ENCODE results near the gene PTGDS.

The PTGDS gene

GRCh38 chr9:136977223-136977622 is at the start of gene PTGDS:
PTGDS (plus strand) TSS chr9:136977504; CDS start chr9:136977579, 75 bp downstream.
- peak; percentile 97 for DNase-seq

GRCh38 chr9:136928591-136928990 is 48.7 kb upstream of the PTGDS start:
- DNase-seq: no peak

DNA sequence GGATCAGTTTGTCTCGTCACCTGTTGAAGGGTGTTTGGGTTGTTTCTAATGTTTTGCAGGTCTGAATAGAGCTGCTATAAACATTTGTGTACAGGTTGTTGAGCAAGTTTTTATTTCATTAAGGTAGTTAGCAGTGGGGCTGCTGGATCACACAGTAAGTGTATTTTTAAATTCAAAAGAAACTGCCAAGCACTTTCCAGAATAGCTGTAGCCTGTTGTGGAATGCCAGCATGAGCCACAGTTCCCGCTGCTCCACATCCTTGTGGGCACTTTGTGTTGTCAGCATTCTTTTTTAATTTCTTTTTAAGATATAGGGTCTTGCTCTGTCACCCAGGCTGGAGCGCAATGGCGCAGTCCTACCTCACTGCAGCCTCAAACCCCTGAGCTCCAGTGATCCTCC is 47.3 kb upstream of the PTGDS start:
- DNase-seq: no peak

GRCh38 chr9:136931611-136932130 is 45.6 kb upstream of the PTGDS start:
- DNase-seq: no peak

GRCh38 chr9:136934277-136934676 is 43.0 kb upstream of the PTGDS start:
- DNase-seq: no peak

GRCh38 chr9:136935651-136936050 is 41.7 kb upstream of the PTGDS start:
- no peak for DNase-seq

DNA sequence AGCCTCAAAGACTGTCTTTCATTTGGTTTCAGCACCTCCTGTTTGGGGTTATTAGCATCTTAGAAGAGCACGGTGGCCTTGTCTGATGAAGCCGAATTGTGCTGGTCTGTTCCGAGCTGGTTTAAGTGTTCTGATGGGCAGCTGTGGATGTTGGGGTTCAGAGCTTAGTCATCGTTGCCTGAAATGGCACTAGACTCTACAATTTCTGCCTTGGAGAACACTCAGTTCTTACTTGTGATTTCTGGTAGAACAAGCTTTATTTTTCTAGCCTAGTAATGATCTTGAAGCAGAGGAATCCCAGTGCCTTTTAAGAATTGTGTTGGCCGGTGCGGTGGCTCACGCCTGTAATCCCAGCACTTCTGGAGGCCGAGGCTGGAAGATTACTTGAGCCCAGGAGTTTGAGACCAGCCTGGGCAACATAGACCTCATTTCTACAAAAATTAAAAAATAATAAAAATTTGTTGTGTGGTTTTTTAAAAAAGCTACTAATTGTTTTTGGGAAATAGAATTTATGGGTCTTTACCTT is 40.6 kb upstream of the PTGDS start:
- peak; percentile 30 for DNase-seq

GRCh38 chr9:136937186-136938001 is 39.9 kb upstream of the PTGDS start:
- no peak for DNase-seq

GRCh38 chr9:136939431-136939995 is 37.8 kb upstream of the PTGDS start:
- no peak for DNase-seq

GRCh38 chr9:136939996-136940525 is 37.2 kb upstream of the PTGDS start:
- peak; percentile 66 for DNase-seq

DNA sequence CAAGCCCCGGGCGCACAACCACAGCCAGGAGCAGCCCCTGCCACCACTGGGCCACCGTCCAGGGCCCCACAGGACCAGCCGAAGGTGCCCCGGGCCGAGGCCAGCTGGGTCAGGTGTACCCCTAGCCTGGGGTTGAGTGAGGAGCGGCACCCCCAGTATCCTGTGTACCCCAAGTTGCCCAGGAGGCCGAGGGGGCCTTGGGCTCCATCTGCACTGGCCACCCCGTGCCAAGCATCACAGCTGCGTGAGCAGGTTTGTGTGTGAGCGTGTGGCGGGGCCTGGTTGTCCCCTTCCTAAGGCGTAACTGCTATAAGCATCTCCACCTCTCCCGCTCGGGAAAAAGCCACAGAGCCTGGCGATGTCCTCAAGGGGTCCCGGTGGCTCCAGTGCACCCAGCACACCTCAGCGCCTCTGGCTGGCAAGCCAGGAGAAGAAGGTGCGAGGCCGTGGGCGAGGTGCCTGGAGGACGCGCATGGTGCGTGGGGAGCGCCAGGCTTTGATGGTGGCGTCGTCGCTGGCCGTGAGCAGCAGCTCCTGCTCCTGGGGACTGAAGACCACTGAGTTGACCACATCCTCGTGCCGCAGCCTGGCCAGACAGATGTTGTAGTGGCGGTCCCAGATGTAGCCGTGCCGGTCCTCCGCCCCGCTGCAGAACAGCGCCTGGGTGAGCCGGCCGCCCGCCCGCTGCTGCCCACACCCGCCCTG is 36.6 kb upstream of the PTGDS start:
- DNase-seq: no peak

GRCh38 chr9:136941231-136942111 is 35.8 kb upstream of the PTGDS start:
- DNase-seq: no peak

GRCh38 chr9:136942112-136942880 is 35.0 kb upstream of the PTGDS start:
- no peak for DNase-seq

- no peak for DNase-seq
These were observed 34.4 kb upstream of the PTGDS start for GRCh38 chr9:136942881-136943230.

GRCh38 chr9:136943291-136944211 is 33.8 kb upstream of the PTGDS start:
- no peak for DNase-seq

DNA sequence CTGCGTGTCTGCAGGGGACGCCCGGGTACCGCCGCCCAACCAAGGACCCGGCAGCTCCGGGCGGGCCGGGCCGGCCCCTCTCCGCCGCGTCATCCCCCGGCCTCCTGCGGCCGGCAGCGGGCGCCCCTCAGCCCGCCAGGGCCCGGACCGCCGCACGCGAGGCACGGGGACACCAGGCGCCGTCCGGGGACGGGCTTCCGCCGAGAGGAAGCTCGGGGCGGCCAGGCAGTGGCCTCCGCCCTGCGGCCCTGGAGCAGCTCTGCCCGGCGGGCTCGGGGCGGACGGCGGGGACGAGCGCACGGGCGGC is 33.1 kb upstream of the PTGDS start:
- no peak for DNase-seq

DNA sequence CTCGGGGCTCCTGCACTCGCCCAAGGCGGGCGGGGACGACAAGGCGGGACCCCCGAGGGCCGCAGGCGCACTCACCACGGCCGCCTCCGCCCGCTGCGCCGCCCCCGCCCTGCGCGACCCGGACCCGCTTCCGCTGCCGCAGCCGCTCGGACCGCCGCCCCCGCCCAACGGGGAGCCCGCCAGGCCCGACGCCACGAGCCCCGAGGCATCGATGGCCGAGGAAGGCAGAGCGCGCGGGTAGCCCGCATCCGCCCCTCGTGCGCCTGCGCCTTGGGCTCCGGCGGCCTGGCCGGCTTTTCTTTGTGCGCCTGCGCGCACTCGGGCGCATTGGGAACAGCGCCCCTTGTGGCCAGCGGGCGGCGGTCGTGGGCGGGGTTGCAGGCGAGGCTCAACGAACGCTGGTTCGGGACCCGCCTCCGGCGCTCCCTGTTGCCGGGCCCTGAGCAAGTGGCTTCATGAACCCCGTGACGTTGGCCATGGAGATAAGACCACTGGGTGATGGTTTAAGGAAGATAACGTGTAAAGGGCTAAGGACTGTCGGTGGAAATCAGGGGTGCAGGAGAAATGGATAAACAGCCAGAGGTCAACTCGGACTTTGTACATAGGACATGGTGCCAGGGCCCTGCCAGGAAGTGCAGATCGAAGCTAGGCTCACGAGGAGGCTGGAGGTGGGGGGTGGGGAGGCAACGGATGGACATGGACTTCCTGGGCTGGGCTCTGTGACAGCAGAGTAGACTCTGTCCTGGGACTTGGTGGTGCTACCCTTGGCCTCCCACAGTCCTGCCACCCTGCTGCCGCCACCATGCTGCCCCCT is 32.6 kb upstream of the PTGDS start, which contains the start of the genes C8G and FBXW5:
TSS of gene C8G (plus strand) at position 725 of the 814 bp plus-strand sequence. CDS start at position 803, 78 bp downstream.
TSS of gene FBXW5 (minus strand) at position 220 of the 814 bp plus-strand sequence. CDS start 655 bp downstream, outside the sequence.
- peak; percentile 95 for DNase-seq

DNA sequence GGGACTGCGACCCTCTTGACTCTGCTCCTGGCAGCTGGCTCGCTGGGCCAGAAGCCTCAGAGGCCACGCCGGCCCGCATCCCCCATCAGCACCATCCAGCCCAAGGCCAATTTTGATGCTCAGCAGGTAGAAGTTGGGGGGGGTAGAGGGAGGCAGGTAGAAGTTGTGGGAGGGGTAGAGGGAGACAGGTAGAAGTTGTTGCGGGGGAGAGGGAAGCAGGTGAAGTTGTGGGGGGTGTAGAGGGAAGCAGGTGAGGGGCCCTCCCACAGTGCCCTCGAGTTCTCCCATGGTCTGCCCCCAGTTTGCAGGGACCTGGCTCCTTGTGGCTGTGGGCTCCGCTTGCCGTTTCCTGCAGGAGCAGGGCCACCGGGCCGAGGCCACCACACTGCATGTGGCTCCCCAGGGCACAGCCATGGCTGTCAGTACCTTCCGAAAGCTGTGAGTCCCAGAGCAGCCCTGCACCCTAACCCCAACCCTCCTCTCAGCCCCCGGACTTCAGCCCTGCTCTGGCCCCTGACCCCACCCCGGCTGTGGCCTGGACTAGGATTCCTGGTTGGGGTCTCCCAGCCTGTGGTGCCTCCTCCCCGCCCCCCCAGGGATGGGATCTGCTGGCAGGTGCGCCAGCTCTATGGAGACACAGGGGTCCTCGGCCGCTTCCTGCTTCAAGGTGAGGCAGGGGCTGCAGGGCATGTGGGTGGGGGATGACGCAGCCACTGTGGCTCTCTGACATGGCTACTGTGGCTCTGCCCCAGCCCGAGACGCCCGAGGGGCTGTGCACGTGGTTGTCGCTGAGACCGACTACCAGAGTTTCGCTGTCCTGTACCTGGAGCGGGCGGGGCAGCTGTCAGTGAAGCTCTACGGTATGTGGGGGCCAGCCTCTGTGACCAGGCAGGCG is 31.7 kb upstream of the PTGDS start:
- DNase-seq: no peak
